ENCODE data around the gene NOS3. TPM values are rescaled to one million over a fixed set of nuclear protein-coding genes. Genes with fewer than 3 reads are reported as not detected.
A peak's percentile ranks its signal among the peaks of the same experiment; 100 is the strongest.
"Not testable (repeated sequence)": the region's sequence is repeated elsewhere in the genome, so short reads cannot be mapped to it uniquely, and the experiment has no call there.

NOS3 gene
- polyA plus RNA-seq, 3 donors = 7.7 to 14.4 (median 12.7) TPM

DNA sequence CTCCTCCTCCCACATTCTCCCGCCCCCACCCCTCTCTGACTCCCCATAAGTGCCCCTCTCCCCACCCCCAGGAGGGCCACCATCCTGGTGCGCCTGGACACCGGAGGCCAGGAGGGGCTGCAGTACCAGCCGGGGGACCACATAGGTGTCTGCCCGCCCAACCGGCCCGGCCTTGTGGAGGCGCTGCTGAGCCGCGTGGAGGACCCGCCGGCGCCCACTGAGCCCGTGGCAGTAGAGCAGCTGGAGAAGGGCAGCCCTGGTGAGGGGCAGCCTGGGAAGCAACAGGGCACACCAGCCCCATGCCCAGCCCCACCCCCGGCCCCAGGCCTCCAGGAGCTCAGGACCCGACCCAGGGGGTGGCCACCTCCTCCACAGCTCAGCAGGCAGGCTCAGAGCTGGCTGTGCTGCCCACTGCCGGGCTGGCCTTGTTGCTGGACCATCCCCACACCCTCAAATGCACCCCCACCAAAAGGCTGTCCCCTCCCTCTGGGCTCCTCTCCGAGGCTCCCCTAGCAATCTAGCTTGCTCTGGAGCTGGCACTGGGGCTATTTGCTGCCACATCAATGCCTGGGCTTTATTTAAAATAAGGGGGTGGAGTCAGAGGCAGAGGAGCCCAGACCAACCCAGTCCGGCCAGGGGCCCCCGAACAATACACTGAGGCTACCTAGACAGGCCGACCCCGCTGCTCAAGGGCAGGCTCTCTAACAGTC, 18.7 kb downstream of the NOS3 start:
- no peak for DNase-seq (ENCODE audit: extremely low read depth in 1 of 11, low read depth in 9 of 11, low spot score in 4 of 11)

GRCh38 chr7:151010037-151010306, 19.2 kb downstream of the NOS3 start:
- DNase-seq (ENCODE audit: extremely low read depth in 1 of 11, low read depth in 9 of 11, low spot score in 4 of 11) = no peak

DNA sequence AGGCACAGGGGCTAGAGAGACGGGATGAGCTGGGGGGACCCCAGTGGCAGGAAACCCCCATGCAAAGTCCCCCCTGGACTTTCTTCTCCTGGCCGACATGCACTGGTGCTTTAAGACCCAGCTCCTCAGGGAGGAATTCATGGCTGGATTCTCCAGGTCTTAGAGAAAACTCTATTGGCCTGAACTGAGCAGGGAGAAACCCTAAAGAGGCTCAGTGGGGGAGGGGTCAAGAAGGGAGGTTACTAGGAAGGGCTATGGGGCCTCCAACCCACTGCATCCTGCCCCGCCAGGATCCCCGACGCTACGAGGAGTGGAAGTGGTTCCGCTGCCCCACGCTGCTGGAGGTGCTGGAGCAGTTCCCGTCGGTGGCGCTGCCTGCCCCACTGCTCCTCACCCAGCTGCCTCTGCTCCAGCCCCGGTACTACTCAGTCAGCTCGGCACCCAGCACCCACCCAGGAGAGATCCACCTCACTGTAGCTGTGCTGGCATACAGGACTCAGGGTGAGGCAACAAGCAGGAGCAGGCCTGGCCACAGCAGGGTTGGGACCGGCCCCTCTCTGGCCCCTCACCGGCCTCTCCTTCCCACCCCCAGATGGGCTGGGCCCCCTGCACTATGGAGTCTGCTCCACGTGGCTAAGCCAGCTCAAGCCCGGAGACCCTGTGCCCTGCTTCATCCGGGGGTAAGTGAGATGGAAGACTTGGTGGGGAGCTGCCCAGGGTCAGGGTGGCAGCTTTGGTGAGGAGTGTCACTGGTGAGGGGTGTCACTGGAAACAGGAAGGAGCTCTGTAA, 19.7 kb downstream of the NOS3 start:
- DNase-seq (ENCODE audit: extremely low read depth in 1 of 11, low read depth in 9 of 11, low spot score in 4 of 11) = peak in 1 of 11 donors; percentile 57

DNA sequence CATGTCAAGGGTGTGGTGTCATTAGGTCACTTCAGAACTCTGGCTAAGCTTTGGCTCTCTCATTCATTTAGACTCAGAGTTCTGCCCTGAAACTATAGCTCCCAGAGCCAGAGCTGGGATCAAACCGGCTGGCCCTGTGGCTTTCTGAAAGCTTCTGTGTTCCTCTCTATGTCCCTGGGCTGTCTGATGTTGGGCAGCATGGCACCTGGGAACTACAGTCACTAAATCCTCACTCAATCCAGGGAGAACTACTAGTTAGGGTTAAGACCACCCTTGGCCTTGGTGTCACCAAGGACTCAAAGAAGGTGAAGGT, 20.2 kb downstream of the NOS3 start:
- DNase-seq (ENCODE audit: extremely low read depth in 1 of 11, low read depth in 9 of 11, low spot score in 4 of 11) = no peak

GRCh38 chr7:151011616-151012015, 20.8 kb downstream of the NOS3 start:
- DNase-seq (ENCODE audit: extremely low read depth in 1 of 11, low read depth in 9 of 11, low spot score in 4 of 11) = not testable (repeated sequence)

DNA sequence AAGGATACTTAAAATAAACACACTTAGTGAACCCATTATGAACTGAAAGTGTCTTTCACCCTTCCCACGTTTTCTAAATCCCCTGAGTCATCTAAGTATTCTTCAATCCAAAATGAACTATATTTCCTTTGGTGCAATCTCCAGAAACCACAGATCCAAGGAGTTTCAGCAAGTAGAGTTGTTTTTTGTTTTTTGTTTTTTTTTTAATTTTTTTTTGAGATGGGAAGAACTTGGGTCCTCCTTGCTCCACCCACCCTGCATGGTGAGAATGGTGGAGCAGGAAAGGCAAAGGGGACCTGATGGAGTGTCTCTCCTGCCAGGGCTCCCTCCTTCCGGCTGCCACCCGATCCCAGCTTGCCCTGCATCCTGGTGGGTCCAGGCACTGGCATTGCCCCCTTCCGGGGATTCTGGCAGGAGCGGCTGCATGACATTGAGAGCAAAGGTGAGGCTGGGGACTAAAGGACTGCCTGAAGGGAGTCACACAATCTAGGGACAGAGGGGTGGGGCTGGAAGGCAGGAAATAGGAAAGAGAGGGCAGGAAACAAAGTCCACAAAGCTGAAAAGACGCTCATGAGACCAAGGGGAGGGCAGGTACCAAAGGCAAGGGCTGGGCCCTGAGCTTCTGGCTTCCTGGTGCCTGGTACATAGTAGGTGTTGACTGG, 21.3 kb downstream of the NOS3 start:
- no peak for DNase-seq (ENCODE audit: extremely low read depth in 1 of 11, low read depth in 9 of 11, low spot score in 4 of 11)

DNA sequence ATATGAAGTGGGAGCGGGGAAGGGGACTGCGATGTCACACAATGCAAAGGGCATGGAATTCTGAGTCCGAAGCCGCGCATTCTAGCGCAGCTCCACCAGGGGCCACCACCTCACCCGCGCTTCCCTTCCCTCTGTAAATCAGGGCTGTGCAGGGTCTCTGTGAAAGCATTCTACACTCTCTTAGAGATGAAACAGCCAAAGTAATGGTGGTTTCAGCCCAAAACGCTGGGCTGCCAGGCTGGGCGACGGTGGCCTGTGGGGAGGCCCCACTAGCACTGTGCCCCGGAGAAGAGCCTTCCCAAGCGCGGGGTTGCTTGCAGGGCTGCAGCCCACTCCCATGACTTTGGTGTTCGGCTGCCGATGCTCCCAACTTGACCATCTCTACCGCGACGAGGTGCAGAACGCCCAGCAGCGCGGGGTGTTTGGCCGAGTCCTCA, 22.1 kb downstream of the NOS3 start:
- no peak for DNase-seq (ENCODE audit: extremely low read depth in 1 of 11, low read depth in 9 of 11, low spot score in 4 of 11)

- no peak for DNase-seq (ENCODE audit: extremely low read depth in 1 of 11, low read depth in 9 of 11, low spot score in 4 of 11)
Measured at GRCh38 chr7:151013356-151013732, 22.5 kb downstream of the NOS3 start.

GRCh38 chr7:151013733-151014497, 23.1 kb downstream of the NOS3 start:
- peak in 7 of 11 donors; percentile 72 to 88 (median 84) for DNase-seq (ENCODE audit: extremely low read depth in 1 of 11, low read depth in 9 of 11, low spot score in 4 of 11)

- no peak for DNase-seq (ENCODE audit: extremely low read depth in 1 of 11, low read depth in 9 of 11, low spot score in 4 of 11)
Measured at GRCh38 chr7:151014950-151015349, 24.1 kb downstream of the NOS3 start.

DNA sequence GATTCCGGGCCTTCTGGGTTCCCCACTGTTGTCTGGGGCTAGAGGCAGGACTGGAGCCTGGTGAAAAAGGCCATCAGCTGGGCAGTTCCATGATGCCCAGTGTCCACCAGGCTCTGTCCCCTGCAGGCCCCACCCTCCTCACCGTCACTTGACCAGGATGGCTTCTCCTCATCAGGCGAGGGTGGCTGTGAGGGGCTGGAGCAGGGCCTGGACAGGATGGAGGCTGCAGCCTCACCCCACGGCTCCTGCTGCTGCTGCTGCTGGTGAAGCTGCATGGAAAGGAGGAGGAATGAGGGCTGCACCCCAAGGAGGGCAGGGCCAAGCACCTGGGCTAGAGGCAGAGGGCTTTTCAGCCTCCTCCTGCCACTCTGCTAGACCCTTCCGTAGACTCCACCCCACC, 25.1 kb downstream of the NOS3 start:
- DNase-seq (ENCODE audit: extremely low read depth in 1 of 11, low read depth in 9 of 11, low spot score in 4 of 11) = no peak

GRCh38 chr7:151016505-151016904, 25.7 kb downstream of the NOS3 start:
- DNase-seq (ENCODE audit: extremely low read depth in 1 of 11, low read depth in 9 of 11, low spot score in 4 of 11) = no peak

GRCh38 chr7:151016942-151017341, 26.1 kb downstream of the NOS3 start:
- no peak for DNase-seq (ENCODE audit: extremely low read depth in 1 of 11, low read depth in 9 of 11, low spot score in 4 of 11)

DNA sequence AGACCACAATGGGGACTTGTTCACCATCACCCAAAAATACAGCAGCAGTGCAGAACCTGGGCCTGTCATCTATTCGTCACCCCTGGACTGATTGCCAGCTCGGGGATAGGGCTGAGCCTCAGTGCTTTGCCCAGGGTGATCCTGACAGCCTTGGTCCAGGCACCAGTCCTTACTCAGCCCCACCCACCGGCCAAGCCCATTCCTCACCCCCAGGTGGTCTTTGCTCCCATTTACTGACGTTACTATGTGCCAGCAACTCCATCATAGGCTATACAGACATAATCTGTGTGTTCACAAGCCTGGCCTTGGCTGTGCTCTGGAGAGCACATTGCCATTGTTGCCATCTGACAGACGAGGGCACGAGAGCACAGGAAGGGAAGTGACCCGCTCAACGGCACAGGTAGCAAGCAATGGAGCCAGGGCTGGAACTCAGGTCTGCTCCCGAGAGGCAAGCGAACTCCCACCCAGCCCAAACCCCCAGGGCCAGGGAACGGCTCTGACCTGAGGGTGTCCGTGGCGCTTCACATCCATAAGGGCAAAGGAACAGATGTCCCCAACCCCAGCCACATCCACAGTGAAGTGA, 26.6 kb downstream of the NOS3 start:
- DNase-seq (ENCODE audit: extremely low read depth in 1 of 11, low read depth in 9 of 11, low spot score in 4 of 11) = no peak

DNA sequence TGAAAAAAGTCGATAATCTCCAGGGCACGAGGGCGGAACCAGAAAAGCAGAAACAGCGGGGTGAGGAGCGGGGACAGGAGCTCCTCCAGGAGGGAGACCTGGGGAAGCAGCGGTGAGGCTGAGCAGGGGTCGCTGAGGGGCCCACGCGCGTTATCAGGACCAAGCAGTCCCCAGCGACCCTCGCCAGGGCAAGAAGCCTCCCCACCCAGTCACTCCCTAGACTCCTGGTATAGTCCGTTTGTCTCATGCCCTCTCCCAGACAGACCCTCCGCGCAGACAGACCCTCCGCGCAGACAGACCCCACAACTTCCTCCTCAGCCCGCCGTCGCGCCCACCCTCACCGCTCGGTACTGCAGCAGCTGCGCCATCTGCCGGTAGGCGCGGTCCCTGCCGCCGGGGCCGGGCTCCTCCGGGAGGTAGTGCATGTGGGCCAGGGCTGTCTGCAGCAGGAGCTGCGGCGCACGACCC, 27.2 kb downstream of the NOS3 start:
- DNase-seq (ENCODE audit: extremely low read depth in 1 of 11, low read depth in 9 of 11, low spot score in 4 of 11) = no peak

DNA sequence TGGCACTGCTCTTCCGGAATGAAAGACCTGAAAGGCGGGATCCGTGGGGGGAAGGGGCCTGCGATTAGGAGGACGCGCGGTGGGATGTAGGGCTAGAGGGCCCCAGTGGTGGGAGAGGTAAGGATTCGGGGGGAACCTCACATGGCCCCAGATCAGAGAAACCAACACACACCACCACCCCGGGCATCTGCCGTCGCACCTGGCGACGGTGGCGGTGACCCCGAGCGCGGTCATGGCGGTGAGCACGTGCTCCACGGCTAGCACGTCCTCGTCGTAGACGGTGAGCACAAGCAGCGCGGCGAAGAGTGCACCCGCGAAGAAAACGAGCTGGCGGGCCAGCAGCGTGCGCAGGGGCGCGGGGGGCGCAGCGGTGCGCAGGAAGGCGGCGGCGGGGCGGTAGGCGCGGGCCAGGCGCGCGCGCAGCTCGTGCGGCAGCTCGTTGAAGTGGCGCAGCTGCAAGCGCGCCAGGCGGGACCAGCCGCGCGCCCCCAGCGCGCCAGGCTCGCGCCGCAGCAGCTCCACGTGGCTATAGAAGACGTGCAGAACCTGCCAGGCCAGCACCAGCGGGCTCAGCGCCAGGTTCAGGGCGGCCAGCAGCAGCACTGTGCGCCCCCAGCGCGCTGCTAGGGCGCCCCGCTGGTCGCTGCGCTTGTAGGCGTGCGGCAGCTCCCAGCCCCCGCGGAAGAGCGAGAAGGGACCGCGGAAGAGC, 27.8 kb downstream of the NOS3 start:
- DNase-seq (ENCODE audit: extremely low read depth in 1 of 11, low read depth in 9 of 11, low spot score in 4 of 11) = no peak

- DNase-seq (ENCODE audit: extremely low read depth in 1 of 11, low read depth in 9 of 11, low spot score in 4 of 11) = no peak
Measured at GRCh38 chr7:151019130-151019447, 28.3 kb downstream of the NOS3 start.

GRCh38 chr7:151020231-151020630, 29.4 kb downstream of the NOS3 start:
- DNase-seq (ENCODE audit: extremely low read depth in 1 of 11, low read depth in 9 of 11, low spot score in 4 of 11) = no peak

- no peak for DNase-seq (ENCODE audit: extremely low read depth in 1 of 11, low read depth in 9 of 11, low spot score in 4 of 11)
Measured at GRCh38 chr7:151023232-151023631, 32.4 kb downstream of the NOS3 start.
